Fibroblast of villous mesenchyme (primary cell): ENCODE data around the gene MCTP1. TPM values are rescaled to one million over a fixed set of nuclear protein-coding genes. Genes with fewer than 3 reads are reported as not detected.

Experiments used
- DNase-seq: peaks from one replicate; pipeline ENCODE4 v3.0.0-alpha.2; 2010; ENCODE audit warnings: low read depth
- H3K4me3 ChIP-seq: 2 replicates; pipeline ENCODE4 v1.5.1; 2011; ENCODE audit warnings: low read depth, mild to moderate bottlenecking, low read length
- CTCF ChIP-seq: IDR thresholded peaks from 2 replicates; pipeline ENCODE4 v1.5.1; 2012; ENCODE audit warnings: low read depth, mild to moderate bottlenecking, low read length; ENCODE audit not compliant: insufficient read depth
- total RNA-seq: library from RNA; depleted of rRNA; stranded (reverse); fragments of >200 nt; gene quantifications from 2 replicates; pipeline ENCODE4 v1.2.3, GENCODE V29; 2012

MCTP1 gene
- total RNA-seq, 1 donor, result 14.7 TPM

- DNase-seq, result no peak
- no peak overlapping the region for H3K4me3 ChIP-seq
- TF ChIP-seq CTCF, result no peak
These were observed 19.8 kb upstream of the MCTP1 start for GRCh38 chr5:95304711-95305110.

GRCh38 chr5:95298651-95299050, 13.8 kb upstream of the MCTP1 start:
- no peak overlapping the region for H3K4me3 ChIP-seq
- no peak for TF ChIP-seq CTCF
- DNase-seq, result no peak

- DNase-seq, result no peak
- TF ChIP-seq CTCF, result no peak
- H3K4me3 ChIP-seq, result no peak overlapping the region
These were observed 11.4 kb upstream of the MCTP1 start for GRCh38 chr5:95296291-95296690.

- peak; percentile 8 for DNase-seq
- TF ChIP-seq CTCF, result no peak
- H3K4me3 ChIP-seq, result peak overlapping the region; percentile 53
These were observed 488 bp upstream of the MCTP1 start for GRCh38 chr5:95285409-95285755.

- peak overlapping the region; percentile 53 for H3K4me3 ChIP-seq
- no peak for DNase-seq
- peak; percentile 44 for TF ChIP-seq CTCF
These were observed 928 bp downstream of the MCTP1 start for GRCh38 chr5:95283761-95284571.

GRCh38 chr5:95283022-95283615, 1.8 kb downstream of the MCTP1 start:
- DNase-seq, result no peak

More at GRCh38 chr5:95283022-95283615, 1.8 kb downstream of the MCTP1 start:
- TF ChIP-seq CTCF, result no peak
- H3K4me3 ChIP-seq, result no peak overlapping the region
